ENCODE data around the gene FABP7.

DNA sequence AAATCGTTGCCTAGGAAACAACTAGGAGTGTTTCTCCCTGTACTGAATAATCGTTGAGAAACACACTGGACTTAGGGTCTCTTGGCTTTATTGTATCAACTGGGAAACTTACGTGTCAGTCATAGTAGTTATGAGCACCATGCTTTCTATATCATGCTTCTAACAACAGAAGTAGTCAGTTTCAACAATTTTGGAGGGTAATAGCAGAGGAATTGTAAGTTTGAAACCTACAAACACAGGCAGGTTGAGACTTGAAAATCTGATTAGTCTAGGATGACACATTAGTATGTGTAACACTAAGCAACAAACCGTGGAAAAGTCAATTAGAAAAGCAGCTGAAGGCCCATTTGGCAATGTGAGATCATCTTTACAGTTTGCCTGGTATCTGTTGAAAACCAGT, 43.9 kb upstream of the FABP7 start:
- no peak for TF ChIP-seq CTCF (IDR thresholded peaks at IDR 0.05)
- no peak for TF ChIP-seq POLR2AphosphoS5 (IDR thresholded peaks at IDR 0.05)
- TF ChIP-seq POLR2A (IDR thresholded peaks at IDR 0.05): no peak
